CD4-positive, alpha-beta T cell (primary cell): ENCODE measurements around the gene METTL2B. TPM values are rescaled to one million over a fixed set of nuclear protein-coding genes. Genes with fewer than 3 reads are reported as not detected.
"Not testable (repeated sequence)": the region's sequence is repeated elsewhere in the genome, so short reads cannot be mapped to it uniquely, and the experiment has no call there.

Source experiments
- ATAC-seq: fragments of 200-7000 bp; cut with Tn5 transposase; one replicate; pipeline ENCODE4 v1.10.0; 2022; ENCODE audit warnings: mild to moderate bottlenecking; ENCODE audit not compliant: poor library complexity
- CTCF ChIA-PET: fragments of 350-600 bp; sonication (Branson Sonifier 250); formaldehyde crosslinking; loops from one replicate; lab custom pipeline; 2021; ENCODE audit warnings: antibody characterized with exemption, inconsistent platforms; lab: Charles Lee
- POLR2A ChIA-PET: fragments of 350-600 bp; sonication (Branson Sonifier 250); formaldehyde crosslinking; loops from one replicate; lab custom pipeline; 2021; ENCODE audit warnings: antibody characterized with exemption, inconsistent platforms; lab: Charles Lee
- DNase-seq, 14 experiments: peaks; one replicate each; pipeline ENCODE4 v3.0.0-alpha.2; 2013 to 2020; ENCODE audit warnings: mixed read lengths in 2 of 14
- H3K27ac ChIP-seq, 2 donors: one replicate each; pipeline versions ENCODE4 v1.5.1 to v1.7.0; 2013; ENCODE audit warnings: low read length in 2 of 2, low read depth in 1 of 2, mild to moderate bottlenecking in 1 of 2
- H3K27me3 ChIP-seq, 2 experiments: 1 replicate in 1 of 2; 2 replicates in 1 of 2; pipeline versions ENCODE4 v1.6.1 to v1.7.0; 2013; ENCODE audit warnings: low read length in 2 of 2, control low read depth in 1 of 2, mild to moderate bottlenecking in 1 of 2, moderate library complexity in 1 of 2; ENCODE audit not compliant: insufficient read depth in 2 of 2, control insufficient read depth in 1 of 2
- H3K36me3 ChIP-seq: one replicate; pipeline ENCODE4 v1.6.1; 2013; ENCODE audit warnings: low read length, control low read depth; ENCODE audit not compliant: insufficient read depth
- H3K4me1 ChIP-seq: one replicate; pipeline ENCODE4 v1.6.1; 2013; ENCODE audit warnings: low read length, control low read depth; ENCODE audit not compliant: insufficient read depth
- H3K4me3 ChIP-seq: one replicate; pipeline ENCODE4 v1.5.1; 2013; ENCODE audit warnings: mild to moderate bottlenecking, low read length, moderate library complexity
- H3K9me3 ChIP-seq, 2 experiments: 1 replicate in 1 of 2; 2 replicates in 1 of 2; pipeline versions ENCODE4 v1.6.1 to v1.7.0; 2013; ENCODE audit warnings: low read length in 2 of 2, mild to moderate bottlenecking in 2 of 2, control low read depth in 1 of 2, moderate library complexity in 1 of 2; ENCODE audit not compliant: control insufficient read depth in 1 of 2, insufficient read depth in 1 of 2
- H3K27ac Mint-ChIP-seq: one replicate; pipeline ENCODE4 v1.8.0; 2020; ENCODE audit warnings: mixed read lengths
- H3K27me3 Mint-ChIP-seq: one replicate; pipeline ENCODE4 v1.8.0; 2021; ENCODE audit warnings: mixed read lengths
- H3K36me3 Mint-ChIP-seq: one replicate; pipeline ENCODE4 v1.8.0; 2021; ENCODE audit warnings: low read depth, mixed read lengths
- H3K4me1 Mint-ChIP-seq: one replicate; pipeline ENCODE4 v1.8.0; 2021; ENCODE audit warnings: low read depth, mixed read lengths
- H3K4me3 Mint-ChIP-seq: one replicate; pipeline ENCODE4 v1.8.0; 2020; ENCODE audit warnings: mild to moderate bottlenecking, mixed read lengths
- H3K9me3 Mint-ChIP-seq: one replicate; pipeline ENCODE4 v1.8.0; 2020; ENCODE audit warnings: mixed read lengths
- intact Hi-C, 2 experiments: fragments of 100-400 bp; cut with DNase I in 1 of 2; cut with micrococcal nuclease in 1 of 2; formaldehyde crosslinking; loops; one replicate each; pipeline versions ENCODE4 v1.15.1 to v1.9.0; 2023 to 2025; cut with DNase I, micrococcal nuclease
- total RNA-seq, 174 experiments: library from RNA in 2 of 174; stranded (reverse) in 2 of 174; gene quantifications; one replicate each; pipeline ENCODE4 v1.2.3 and lab custom pipeline; 2021 to 2026
- TF ChIP-seq, protein P1 (sequence below): fragments of 200-600 bp; IDR thresholded peaks from one replicate; pipeline ENCODE4 v1.8.0; 2022; ENCODE audit warnings: antibody characterized with exemption, mild to moderate bottlenecking

METTL2B gene
- total RNA-seq, 2 experiments from 2014 or later: 7.1 to 8.2 TPM

DNA sequence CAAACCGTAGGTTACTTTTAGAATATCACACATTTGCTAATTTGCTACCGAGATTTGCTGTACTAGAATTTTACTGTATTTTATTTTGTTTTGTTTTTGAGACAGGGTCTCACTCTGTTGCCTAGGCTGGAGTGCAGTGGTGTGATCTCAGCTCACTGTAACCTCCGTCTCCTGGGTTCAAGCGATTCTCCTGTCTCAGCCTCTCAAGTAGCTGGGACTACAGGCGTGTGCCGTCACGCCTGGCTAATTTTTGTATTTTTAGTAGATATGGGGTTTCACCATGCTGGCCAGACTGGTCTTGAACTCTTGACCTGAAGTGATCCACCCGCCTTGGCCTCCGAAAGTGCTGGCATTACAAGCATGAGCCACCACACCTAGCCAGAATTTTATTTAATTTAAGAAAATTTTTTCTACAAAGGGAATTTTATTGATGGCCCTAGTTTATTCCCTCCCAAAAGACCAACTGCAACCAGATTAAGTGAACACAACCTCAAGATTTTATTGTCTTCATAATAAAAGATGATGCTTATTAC, 69.8 kb downstream of the METTL2B start:
- intact Hi-C loops, H3K27me3 Mint-ChIP-seq, H3K4me3 Mint-ChIP-seq, H3K27ac Mint-ChIP-seq, H3K9me3 ChIP-seq, H3K27ac ChIP-seq, CTCF ChIA-PET, ATAC-seq, DNase-seq, H3K27me3 ChIP-seq, H3K9me3 Mint-ChIP-seq, H3K4me3 ChIP-seq, H3K4me1 ChIP-seq, POLR2A ChIA-PET: not testable (repeated sequence)
- H3K36me3 Mint-ChIP-seq: peaks cover 73% of the 10 kb centered on the region
- H3K36me3 ChIP-seq: peaks cover 40% of the 10 kb centered on the region
- peaks cover 32% of the 10 kb centered on the region for H3K4me1 Mint-ChIP-seq

DNA sequence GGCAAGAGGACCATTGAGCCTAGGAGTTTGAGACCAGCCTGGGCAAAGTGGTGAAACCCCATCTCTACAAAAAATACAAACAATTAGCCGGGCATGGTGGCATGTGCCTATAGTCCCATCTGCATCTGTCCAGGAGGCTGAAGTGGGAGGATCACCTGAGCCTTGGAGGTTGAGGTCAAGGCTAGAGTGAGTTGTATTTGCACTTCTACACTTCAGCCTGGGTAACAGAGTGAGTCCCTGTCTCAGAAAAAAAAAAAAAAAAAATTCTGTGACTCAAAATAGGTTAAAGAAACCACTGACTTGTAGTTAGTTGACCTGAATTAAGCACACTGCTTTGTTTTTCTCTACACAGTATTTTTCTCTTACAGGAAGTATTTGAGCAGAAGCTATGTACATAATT, 74.4 kb downstream of the METTL2B start:
- Histone ChIP-seq H3K4me3 (no peak overlapping the region), H3K27ac (no peak overlapping the region), H3K36me3 (peaks cover 28% of the 10 kb centered on the region), H3K9me3 (no peaks in the 10 kb centered on the region), H3K27me3 (no peaks in the 10 kb centered on the region), H3K4me1 (peaks cover 2% of the 10 kb centered on the region)
- H3K27ac Mint-ChIP-seq: no peak overlapping the region
- ChIA-PET CTCF (interaction anchor here (0.7 kb wide), 1 partner anchor 55 kb away, joined by 3 read pairs; no protein-coding TSS in a partner anchor), POLR2A (no interaction called here)
- DNase-seq: no peak
- H3K4me3 Mint-ChIP-seq: no peak overlapping the region
- H3K36me3 Mint-ChIP-seq: peaks cover 47% of the 10 kb centered on the region
- intact Hi-C loops: no loop called here
- ATAC-seq: no peak
- TF ChIP-seq, protein P1, sequence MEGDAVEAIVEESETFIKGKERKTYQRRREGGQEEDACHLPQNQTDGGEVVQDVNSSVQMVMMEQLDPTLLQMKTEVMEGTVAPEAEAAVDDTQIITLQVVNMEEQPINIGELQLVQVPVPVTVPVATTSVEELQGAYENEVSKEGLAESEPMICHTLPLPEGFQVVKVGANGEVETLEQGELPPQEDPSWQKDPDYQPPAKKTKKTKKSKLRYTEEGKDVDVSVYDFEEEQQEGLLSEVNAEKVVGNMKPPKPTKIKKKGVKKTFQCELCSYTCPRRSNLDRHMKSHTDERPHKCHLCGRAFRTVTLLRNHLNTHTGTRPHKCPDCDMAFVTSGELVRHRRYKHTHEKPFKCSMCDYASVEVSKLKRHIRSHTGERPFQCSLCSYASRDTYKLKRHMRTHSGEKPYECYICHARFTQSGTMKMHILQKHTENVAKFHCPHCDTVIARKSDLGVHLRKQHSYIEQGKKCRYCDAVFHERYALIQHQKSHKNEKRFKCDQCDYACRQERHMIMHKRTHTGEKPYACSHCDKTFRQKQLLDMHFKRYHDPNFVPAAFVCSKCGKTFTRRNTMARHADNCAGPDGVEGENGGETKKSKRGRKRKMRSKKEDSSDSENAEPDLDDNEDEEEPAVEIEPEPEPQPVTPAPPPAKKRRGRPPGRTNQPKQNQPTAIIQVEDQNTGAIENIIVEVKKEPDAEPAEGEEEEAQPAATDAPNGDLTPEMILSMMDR: no peak
- no peaks in the 10 kb centered on the region for H3K9me3 Mint-ChIP-seq
- no peaks in the 10 kb centered on the region for H3K27me3 Mint-ChIP-seq
- peaks cover 10% of the 10 kb centered on the region for H3K4me1 Mint-ChIP-seq

DNA sequence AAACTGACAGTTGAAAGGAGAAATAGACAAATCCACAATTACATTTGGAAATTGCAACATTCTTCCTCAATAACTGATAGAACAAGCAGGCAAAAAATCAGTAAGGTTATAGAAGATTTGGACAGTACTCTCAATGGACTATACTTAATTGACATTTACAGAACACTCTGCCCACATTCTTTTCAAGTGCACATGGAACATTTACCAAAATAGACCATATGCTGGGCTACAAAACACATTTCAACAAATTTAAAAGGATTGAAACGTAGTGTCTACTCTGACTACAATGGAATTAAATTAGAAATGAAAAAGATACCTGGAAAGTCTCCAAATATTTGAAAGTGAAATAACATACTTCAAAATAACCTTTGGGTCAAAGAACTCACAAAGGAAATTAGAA, 77.8 kb downstream of the METTL2B start:
- H3K4me3 ChIP-seq, H3K4me3 Mint-ChIP-seq, ATAC-seq, H3K4me1 ChIP-seq, POLR2A ChIA-PET, CTCF ChIA-PET, H3K27ac Mint-ChIP-seq, DNase-seq, H3K27ac ChIP-seq, H3K9me3 ChIP-seq, H3K9me3 Mint-ChIP-seq, intact Hi-C loops, H3K27me3 ChIP-seq, H3K27me3 Mint-ChIP-seq, H3K4me1 Mint-ChIP-seq: not testable (repeated sequence)
- H3K36me3 ChIP-seq: peaks cover 14% of the 10 kb centered on the region
- H3K36me3 Mint-ChIP-seq: peaks cover 42% of the 10 kb centered on the region

Other genes starting within 250 kb of the METTL2B start
- not detected for gene LEP, start 235.5 kb upstream of the METTL2B start, total RNA-seq
- gene RBM28, start 132.8 kb upstream of the METTL2B start, total RNA-seq: 10 to 100 TPM; 10.1 to 10.5 TPM
- under 1 TPM; 0.47 to 0.63 TPM for gene PRRT4, start 115.1 kb upstream of the METTL2B start, total RNA-seq
- 10 to 100 TPM; 26.5 to 27.0 TPM for gene IMPDH1, start 66.8 kb upstream of the METTL2B start, total RNA-seq
- gene HILPDA, start 20.9 kb upstream of the METTL2B start, total RNA-seq: 1 to 10 TPM; 1.7 TPM
- gene GARIN1A, start 195.5 kb downstream of the METTL2B start, total RNA-seq: under 1 TPM; 0.71 to 0.73 TPM